HFFc6 (cell line): ENCODE results near the gene CDIPT. TPM values are rescaled to one million over a fixed set of nuclear protein-coding genes. Genes with fewer than 3 reads are reported as not detected.
A peak's percentile ranks its signal among the peaks of the same experiment; 100 is the strongest.

ENCODE experiments used
- DNase-seq: peaks from one replicate; pipeline ENCODE4 v3.0.0-alpha.2; 2018
- H3K27ac Mint-ChIP-seq: 2 replicates; pipeline ENCODE4 v1.8.0; 2020; ENCODE audit warnings: mild to moderate bottlenecking, mixed read lengths
- H3K27me3 Mint-ChIP-seq: 2 replicates; pipeline ENCODE4 v1.8.0; 2021; ENCODE audit warnings: mild to moderate bottlenecking, moderate library complexity, mixed read lengths; ENCODE audit not compliant: insufficient read depth
- H3K36me3 Mint-ChIP-seq: 2 replicates; pipeline ENCODE4 v1.8.0; 2021; ENCODE audit warnings: low read depth, mixed read lengths
- H3K4me1 Mint-ChIP-seq: 2 replicates; pipeline ENCODE4 v1.8.0; 2020; ENCODE audit warnings: low read depth, mixed read lengths
- H3K4me3 Mint-ChIP-seq: 2 replicates; pipeline ENCODE4 v1.8.0; 2020; ENCODE audit warnings: mild to moderate bottlenecking, moderate library complexity, mixed read lengths
- H3K9me3 Mint-ChIP-seq: 2 replicates; pipeline ENCODE4 v1.8.0; 2020; ENCODE audit warnings: mild to moderate bottlenecking, mixed read lengths
- total RNA-seq, 6 experiments: library from RNA; stranded (reverse); fragmentation: NEBNext Ultra II Directional; extraction: Animal tissue kit (Norgen Biotek cat#: 25700); gene quantifications; 2 replicates in 1 of 6; 3 replicates in 5 of 6; pipeline ENCODE4 v1.2.3, GENCODE V29; 2021
- TF ChIP-seq, protein P1 (sequence below): fragments of 200-600 bp; sonication (generic); IDR thresholded peaks from 2 replicates; pipeline ENCODE4 v1.5.0; 2021; ENCODE audit warnings: antibody characterized with exemption, mild to moderate bottlenecking

The CDIPT gene
- total RNA-seq, 6 experiments from 2014 or later, result 82.6 to 115 (median 94.7) TPM

DNA sequence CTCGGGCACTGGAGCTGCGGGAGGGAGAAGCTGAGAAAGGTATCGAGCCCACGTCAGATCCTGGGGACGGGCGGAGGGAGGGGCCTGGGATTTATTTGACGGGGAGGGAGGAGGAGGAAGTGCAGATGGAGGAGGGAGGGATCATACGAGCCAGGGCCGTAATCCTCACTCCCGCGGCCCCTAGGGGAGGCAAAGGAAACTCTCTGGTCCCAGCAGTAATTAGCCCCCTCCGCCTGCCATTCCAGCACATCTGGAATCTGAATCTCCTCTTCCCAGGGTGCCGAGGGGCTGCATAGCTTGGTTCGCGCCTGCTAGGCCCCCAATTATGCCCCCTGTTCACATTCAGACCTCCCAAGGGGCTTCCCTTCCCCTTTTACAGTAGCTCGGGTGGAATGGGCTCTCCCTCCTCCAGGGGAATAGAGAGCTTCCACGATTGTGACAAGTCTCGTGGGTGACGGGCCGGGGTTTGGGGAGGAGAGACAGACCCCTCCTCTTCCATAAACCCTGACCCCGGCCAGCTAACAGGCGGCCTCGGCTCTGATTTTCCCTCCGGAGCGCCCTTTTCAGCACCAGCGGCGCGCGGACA lies 36.6 kb upstream of the CDIPT start, which contains the start of gene SEZ6L2:
TSS of gene SEZ6L2 (minus strand) at position 35 of the 586 bp plus-strand sequence. CDS start 531 bp downstream, outside the sequence.
- Mint-ChIP-seq H3K27me3 (peaks cover 27% of the 10 kb centered on the region), H3K36me3 (no peaks in the 10 kb centered on the region; the same call in 1 of the 2 replicates), H3K4me1 (peaks cover 12% of the 10 kb centered on the region), H3K27ac (peak within 1 kb of the TSS; percentile 92), H3K4me3 (peak within 1 kb of the TSS; percentile 92), H3K9me3 (no peaks in the 10 kb centered on the region)
- DNase-seq, result peak; percentile 28
- TF ChIP-seq, protein P1, sequence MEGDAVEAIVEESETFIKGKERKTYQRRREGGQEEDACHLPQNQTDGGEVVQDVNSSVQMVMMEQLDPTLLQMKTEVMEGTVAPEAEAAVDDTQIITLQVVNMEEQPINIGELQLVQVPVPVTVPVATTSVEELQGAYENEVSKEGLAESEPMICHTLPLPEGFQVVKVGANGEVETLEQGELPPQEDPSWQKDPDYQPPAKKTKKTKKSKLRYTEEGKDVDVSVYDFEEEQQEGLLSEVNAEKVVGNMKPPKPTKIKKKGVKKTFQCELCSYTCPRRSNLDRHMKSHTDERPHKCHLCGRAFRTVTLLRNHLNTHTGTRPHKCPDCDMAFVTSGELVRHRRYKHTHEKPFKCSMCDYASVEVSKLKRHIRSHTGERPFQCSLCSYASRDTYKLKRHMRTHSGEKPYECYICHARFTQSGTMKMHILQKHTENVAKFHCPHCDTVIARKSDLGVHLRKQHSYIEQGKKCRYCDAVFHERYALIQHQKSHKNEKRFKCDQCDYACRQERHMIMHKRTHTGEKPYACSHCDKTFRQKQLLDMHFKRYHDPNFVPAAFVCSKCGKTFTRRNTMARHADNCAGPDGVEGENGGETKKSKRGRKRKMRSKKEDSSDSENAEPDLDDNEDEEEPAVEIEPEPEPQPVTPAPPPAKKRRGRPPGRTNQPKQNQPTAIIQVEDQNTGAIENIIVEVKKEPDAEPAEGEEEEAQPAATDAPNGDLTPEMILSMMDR, result peak; percentile 41; the same call in 1 of the 2 replicates

DNA sequence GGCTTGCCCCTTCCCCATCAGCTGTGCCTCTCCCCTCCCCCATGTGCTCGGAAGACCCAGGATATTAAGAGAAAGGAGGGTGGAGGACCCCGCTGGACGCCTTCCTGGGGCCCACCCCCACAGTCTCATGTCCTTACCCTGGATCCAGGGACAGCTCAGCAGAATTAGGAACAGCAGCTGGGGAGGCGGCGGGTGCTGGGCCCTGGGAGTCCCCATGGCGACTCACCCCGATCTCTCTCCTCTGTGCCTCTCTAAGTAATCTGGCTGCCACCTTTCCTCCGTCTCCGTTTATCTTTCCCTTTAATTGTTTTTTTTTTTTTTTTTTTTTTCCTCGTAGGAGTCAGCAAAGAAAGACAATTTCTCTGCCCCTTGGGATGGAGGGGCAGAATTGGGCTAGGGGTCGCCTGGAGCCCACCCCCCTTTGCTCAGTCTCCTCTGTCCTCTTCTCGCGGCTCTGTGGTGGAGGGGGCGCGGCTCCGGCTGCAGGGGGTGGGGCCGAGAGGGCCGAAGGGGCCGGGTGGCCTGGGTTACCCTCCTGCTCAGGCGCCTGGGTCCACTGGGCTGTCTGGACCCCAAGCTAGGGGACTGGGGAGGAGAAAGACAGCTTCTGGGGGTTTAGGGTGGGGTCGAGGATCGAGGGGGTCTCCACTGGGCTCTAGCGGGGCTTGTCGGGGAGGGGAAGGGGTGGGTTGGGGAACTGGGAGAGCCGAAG lies 35.9 kb upstream of the CDIPT start:
- no peak for DNase-seq
- Mint-ChIP-seq H3K4me1 (peaks cover 12% of the 10 kb centered on the region), H3K4me3 (peak overlapping the region; percentile 61; the same call in 1 of the 2 replicates), H3K36me3 (no peaks in the 10 kb centered on the region; the same call in 1 of the 2 replicates), H3K27ac (no peak overlapping the region; the same call in 1 of the 2 replicates), H3K9me3 (no peaks in the 10 kb centered on the region), H3K27me3 (peaks cover 27% of the 10 kb centered on the region)
- TF ChIP-seq, protein P1, result no peak

DNA sequence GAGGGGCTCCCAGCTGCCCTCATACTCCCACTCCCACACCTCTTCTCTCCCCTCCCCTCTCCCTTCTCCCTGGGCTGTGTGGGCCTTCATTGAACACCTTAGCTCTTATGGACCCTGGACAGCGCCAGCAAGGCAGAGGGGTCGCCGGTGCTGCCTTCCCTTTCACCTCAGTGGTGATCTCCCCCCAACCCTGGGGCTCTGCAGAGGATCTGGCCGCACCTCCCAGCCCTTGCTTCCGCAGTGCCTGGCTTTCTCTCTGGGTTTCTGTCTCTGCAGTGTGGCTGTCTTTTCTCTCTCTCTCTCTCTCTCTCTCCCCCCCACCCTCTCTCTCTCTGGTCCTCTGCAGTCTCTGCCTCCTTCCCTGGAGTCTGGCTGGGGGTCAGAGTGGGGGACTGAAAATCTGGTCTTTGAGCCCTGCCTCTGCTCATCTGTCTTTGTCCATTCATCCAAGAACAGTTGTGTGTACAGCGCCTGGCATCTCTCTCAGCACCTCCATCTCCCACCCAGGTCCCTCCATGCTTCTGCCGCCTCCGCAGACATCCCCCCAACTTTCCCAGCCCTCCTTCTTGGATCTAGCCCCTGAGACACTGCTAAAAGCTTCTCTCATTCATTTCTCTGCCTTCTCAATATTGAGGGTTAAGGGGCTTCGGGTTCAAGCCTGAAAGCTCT lies 35.2 kb upstream of the CDIPT start:
- Mint-ChIP-seq H3K27ac (no peak overlapping the region), H3K36me3 (no peaks in the 10 kb centered on the region), H3K4me3 (peak overlapping the region; percentile 61; the same call in 1 of the 2 replicates), H3K4me1 (peaks cover 6% of the 10 kb centered on the region), H3K9me3 (no peaks in the 10 kb centered on the region), H3K27me3 (peaks cover 27% of the 10 kb centered on the region)
- TF ChIP-seq, protein P1, result no peak
- no peak for DNase-seq

DNA sequence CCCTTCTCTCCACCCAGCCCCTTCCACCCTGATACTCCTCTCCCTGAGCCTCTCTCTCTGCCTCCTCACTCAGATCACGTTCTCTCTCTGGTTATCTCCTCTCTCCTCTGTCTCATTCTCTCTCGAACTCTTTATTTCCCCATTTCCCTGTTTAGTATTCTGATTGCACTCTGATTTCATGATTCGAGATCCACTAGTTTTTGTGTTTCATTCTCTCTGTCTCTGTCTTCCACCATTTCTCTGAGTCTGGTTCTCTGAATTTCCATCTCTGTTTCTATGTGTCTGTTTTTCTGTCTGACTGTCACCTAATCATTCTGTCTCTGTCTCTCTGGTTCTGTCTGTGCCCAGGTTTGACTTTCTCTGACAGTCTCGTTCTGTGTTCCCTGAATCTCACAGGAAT lies 34.3 kb upstream of the CDIPT start:
- H3K4me3 Mint-ChIP-seq, result no peak overlapping the region
- no peak for DNase-seq

DNA sequence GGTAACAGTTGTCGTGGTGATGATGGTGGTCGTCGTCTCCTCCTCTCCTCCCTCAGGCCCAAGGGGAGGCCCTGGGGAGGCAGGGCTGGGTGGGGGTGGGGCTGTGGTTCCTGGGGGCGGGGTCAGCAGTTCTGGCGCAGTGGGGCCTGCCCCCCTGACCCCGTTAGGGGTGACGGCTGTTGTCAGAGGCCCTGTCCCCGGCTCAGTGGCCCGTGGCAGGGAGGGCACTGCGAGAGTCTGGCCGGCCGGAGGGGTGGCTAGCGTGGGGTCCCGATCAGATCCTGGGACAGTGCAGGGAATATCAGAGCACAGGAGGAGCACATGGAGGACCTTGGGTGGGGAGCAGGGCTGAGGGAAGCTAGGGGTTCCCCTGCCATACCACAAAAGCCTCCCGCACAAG lies 33.8 kb upstream of the CDIPT start:
- Mint-ChIP-seq H3K4me1 (peaks cover 2% of the 10 kb centered on the region), H3K27ac (no peak overlapping the region), H3K4me3 (no peak overlapping the region), H3K27me3 (peaks cover 27% of the 10 kb centered on the region), H3K9me3 (no peaks in the 10 kb centered on the region), H3K36me3 (no peaks in the 10 kb centered on the region)
- DNase-seq, result no peak
- TF ChIP-seq, protein P1, result no peak

More for the DNA sequence above, 34.3 kb upstream of the CDIPT start:
- no peaks in the 10 kb centered on the region for H3K9me3 Mint-ChIP-seq
- H3K4me1 Mint-ChIP-seq, result peaks cover 6% of the 10 kb centered on the region
- H3K36me3 Mint-ChIP-seq, result no peaks in the 10 kb centered on the region
- TF ChIP-seq, protein P1, result no peak
- no peak overlapping the region for H3K27ac Mint-ChIP-seq
- peaks cover 27% of the 10 kb centered on the region for H3K27me3 Mint-ChIP-seq
